Upper lobe of right lung (tissue), 1 donor: ENCODE measurements around the gene DPH5. TPM values are rescaled to one million over a fixed set of nuclear protein-coding genes. Genes with fewer than 3 reads are reported as not detected.
"Not testable (repeated sequence)": the region's sequence is repeated elsewhere in the genome, so short reads cannot be mapped to it uniquely, and the experiment has no call there.

Source experiments
- ATAC-seq: fragments of 200-7000 bp; cut with Tn5 transposase; one replicate; pipeline ENCODE4 v1.9.1; 2020; ENCODE audit warnings: mild to moderate bottlenecking, moderate library complexity
- DNase-seq: peaks from one replicate; pipeline ENCODE4 v3.0.0-alpha.2; 2020
- H3K27ac ChIP-seq: fragments of 200-600 bp; one replicate; pipeline ENCODE4 v1.8.0; 2022
- H3K27me3 ChIP-seq: fragments of 200-600 bp; one replicate; pipeline ENCODE4 v1.8.0; 2022; ENCODE audit warnings: mild to moderate bottlenecking
- H3K36me3 ChIP-seq: fragments of 200-600 bp; one replicate; pipeline ENCODE4 v1.8.0; 2022
- H3K4me1 ChIP-seq: fragments of 200-600 bp; one replicate; pipeline ENCODE4 v1.8.0; 2022
- H3K4me3 ChIP-seq: fragments of 200-600 bp; one replicate; pipeline ENCODE4 v1.8.0; 2022; ENCODE audit warnings: mild to moderate bottlenecking
- H3K9me3 ChIP-seq: fragments of 200-600 bp; one replicate; pipeline ENCODE4 v1.8.0; 2022
- CTCF ChIP-seq: fragments of 200-600 bp; IDR thresholded peaks from one replicate; pipeline ENCODE4 v1.8.0; 2022; ENCODE audit warnings: antibody characterized with exemption
- intact Hi-C: fragments of 100-400 bp; cut with DNase I; formaldehyde crosslinking; loops from one replicate; pipeline ENCODE4 v1.11.0; 2022
- total RNA-seq: library from RNA; stranded (reverse); fragmentation: NEBNext Ultra II Directional; extraction: Animal tissue kit (Norgen Biotek cat#: 25700); gene quantifications from one replicate; pipeline ENCODE4 v1.2.1, GENCODE V29; 2021
- donor health status: DM: no; HTN: yes; CAD: no; lungs with severe emphysema.

The DPH5 gene
- total RNA-seq, 1 donor from 2014 or later, result 23.8 TPM

GRCh38 chr1:100952104-100952745, 73.4 kb downstream of the DPH5 start:
- H3K4me3 ChIP-seq, result no peak overlapping the region
- intact Hi-C loops, result no loop called here
- DNase-seq, result no peak
- TF ChIP-seq CTCF, result no peak
- ATAC-seq, result no peak
- H3K27me3 ChIP-seq, result no peaks in the 10 kb centered on the region
- peaks cover 16% of the 10 kb centered on the region for H3K4me1 ChIP-seq
- H3K36me3 ChIP-seq, result no peaks in the 10 kb centered on the region
- H3K9me3 ChIP-seq, result no peaks in the 10 kb centered on the region
- H3K27ac ChIP-seq, result no peak overlapping the region

GRCh38 chr1:100950781-100951180, 74.8 kb downstream of the DPH5 start:
- H3K4me1 ChIP-seq, result peaks cover 16% of the 10 kb centered on the region
- H3K9me3 ChIP-seq, result no peaks in the 10 kb centered on the region
- DNase-seq, result no peak
- intact Hi-C loops, result no loop called here
- no peaks in the 10 kb centered on the region for H3K27me3 ChIP-seq
- no peak for ATAC-seq
- H3K27ac ChIP-seq, result no peak overlapping the region
- H3K4me3 ChIP-seq, result no peak overlapping the region
- TF ChIP-seq CTCF, result no peak
- H3K36me3 ChIP-seq, result no peaks in the 10 kb centered on the region

GRCh38 chr1:100950337-100950736, 75.2 kb downstream of the DPH5 start:
- Histone ChIP-seq H3K27me3 (no peaks in the 10 kb centered on the region), H3K36me3 (no peaks in the 10 kb centered on the region), H3K4me1 (peaks cover 16% of the 10 kb centered on the region), H3K9me3 (no peaks in the 10 kb centered on the region), H3K27ac (no peak overlapping the region), H3K4me3 (no peak overlapping the region)
- TF ChIP-seq CTCF, result no peak
- no peak for ATAC-seq
- intact Hi-C loops, result no loop called here
- DNase-seq, result no peak

- H3K27ac ChIP-seq, result peak overlapping the region; percentile 55
- H3K4me3 ChIP-seq, H3K36me3 ChIP-seq, H3K9me3 ChIP-seq, H3K27me3 ChIP-seq, intact Hi-C loops: not testable (repeated sequence)
- ATAC-seq (peak; percentile 77), DNase-seq (peak; percentile 75)
- peaks cover 16% of the 10 kb centered on the region for H3K4me1 ChIP-seq
Observed at GRCh38 chr1:100949515-100950158, 75.9 kb downstream of the DPH5 start.

GRCh38 chr1:100948721-100949405, 76.7 kb downstream of the DPH5 start:
- H3K27ac ChIP-seq, result peak overlapping the region; percentile 55
- not testable (repeated sequence) for H3K4me3 ChIP-seq

GRCh38 chr1:100947816-100948215, 77.8 kb downstream of the DPH5 start:
- H3K36me3 ChIP-seq, intact Hi-C loops, H3K4me3 ChIP-seq, H3K27me3 ChIP-seq, H3K27ac ChIP-seq, ATAC-seq, H3K9me3 ChIP-seq, DNase-seq: not testable (repeated sequence)
- peaks cover 16% of the 10 kb centered on the region for H3K4me1 ChIP-seq

More at GRCh38 chr1:100948721-100949405, 76.7 kb downstream of the DPH5 start:
- H3K27me3 ChIP-seq, H3K9me3 ChIP-seq, ATAC-seq, intact Hi-C loops, DNase-seq, H3K36me3 ChIP-seq: not testable (repeated sequence)
- peaks cover 16% of the 10 kb centered on the region for H3K4me1 ChIP-seq

- ATAC-seq, H3K27ac ChIP-seq, H3K27me3 ChIP-seq, intact Hi-C loops, H3K9me3 ChIP-seq, H3K4me3 ChIP-seq, DNase-seq: not testable (repeated sequence)
- Histone ChIP-seq H3K4me1 (peaks cover 16% of the 10 kb centered on the region), H3K36me3 (peaks cover 10% of the 10 kb centered on the region)
Observed at GRCh38 chr1:100946064-100946463, 79.5 kb downstream of the DPH5 start.
